HFFc6 (cell line): ENCODE data around the gene PTPRD. TPM values are rescaled to one million over a fixed set of nuclear protein-coding genes. Genes with fewer than 3 reads are reported as not detected.

Experiments
- DNase-seq: peaks from one replicate; pipeline ENCODE4 v3.0.0-alpha.2; 2018
- H3K27ac Mint-ChIP-seq: 2 replicates; pipeline ENCODE4 v1.8.0; 2020; ENCODE audit warnings: mild to moderate bottlenecking, mixed read lengths
- H3K27me3 Mint-ChIP-seq: 2 replicates; pipeline ENCODE4 v1.8.0; 2021; ENCODE audit warnings: mild to moderate bottlenecking, moderate library complexity, mixed read lengths; ENCODE audit not compliant: insufficient read depth
- H3K36me3 Mint-ChIP-seq: 2 replicates; pipeline ENCODE4 v1.8.0; 2021; ENCODE audit warnings: low read depth, mixed read lengths
- H3K4me1 Mint-ChIP-seq: 2 replicates; pipeline ENCODE4 v1.8.0; 2020; ENCODE audit warnings: low read depth, mixed read lengths
- H3K4me3 Mint-ChIP-seq: 2 replicates; pipeline ENCODE4 v1.8.0; 2020; ENCODE audit warnings: mild to moderate bottlenecking, moderate library complexity, mixed read lengths
- H3K9me3 Mint-ChIP-seq: 2 replicates; pipeline ENCODE4 v1.8.0; 2020; ENCODE audit warnings: mild to moderate bottlenecking, mixed read lengths
- total RNA-seq, 6 experiments: library from RNA; stranded (reverse); fragmentation: NEBNext Ultra II Directional; extraction: Animal tissue kit (Norgen Biotek cat#: 25700); gene quantifications; 2 replicates in 1 of 6; 3 replicates in 5 of 6; pipeline ENCODE4 v1.2.3, GENCODE V29; 2021
- TF ChIP-seq, protein P1 (sequence below): fragments of 200-600 bp; sonication (generic); IDR thresholded peaks from 2 replicates; pipeline ENCODE4 v1.5.0; 2021; ENCODE audit warnings: antibody characterized with exemption, mild to moderate bottlenecking

Gene PTPRD
- total RNA-seq, 6 experiments from 2014 or later: not detected

DNA sequence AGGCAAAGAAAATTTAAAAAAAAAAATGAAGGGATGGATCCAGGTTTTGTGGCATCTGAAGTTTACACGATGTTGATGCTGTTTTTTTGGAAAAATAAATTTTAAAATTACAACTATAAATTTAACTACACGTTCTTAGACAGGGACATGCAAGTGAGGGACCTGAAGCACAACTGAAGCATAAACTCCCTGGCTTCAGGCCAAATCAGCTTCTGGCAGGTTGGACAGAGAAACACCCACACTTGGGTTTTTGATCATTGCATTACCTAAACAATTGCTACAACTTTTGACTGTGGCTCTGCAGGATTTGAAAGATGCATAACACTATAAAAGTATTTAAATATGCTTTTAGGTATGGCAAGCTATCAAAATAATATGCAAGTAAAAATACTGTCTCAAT lies 1494.9 kb downstream of the PTPRD start:
- Mint-ChIP-seq H3K4me3 (no peak overlapping the region), H3K36me3 (no peaks in the 10 kb centered on the region), H3K27me3 (no peaks in the 10 kb centered on the region), H3K9me3 (peaks cover 39% of the 10 kb centered on the region), H3K4me1 (no peaks in the 10 kb centered on the region), H3K27ac (no peak overlapping the region)
- DNase-seq: no peak
- TF ChIP-seq, protein P1, sequence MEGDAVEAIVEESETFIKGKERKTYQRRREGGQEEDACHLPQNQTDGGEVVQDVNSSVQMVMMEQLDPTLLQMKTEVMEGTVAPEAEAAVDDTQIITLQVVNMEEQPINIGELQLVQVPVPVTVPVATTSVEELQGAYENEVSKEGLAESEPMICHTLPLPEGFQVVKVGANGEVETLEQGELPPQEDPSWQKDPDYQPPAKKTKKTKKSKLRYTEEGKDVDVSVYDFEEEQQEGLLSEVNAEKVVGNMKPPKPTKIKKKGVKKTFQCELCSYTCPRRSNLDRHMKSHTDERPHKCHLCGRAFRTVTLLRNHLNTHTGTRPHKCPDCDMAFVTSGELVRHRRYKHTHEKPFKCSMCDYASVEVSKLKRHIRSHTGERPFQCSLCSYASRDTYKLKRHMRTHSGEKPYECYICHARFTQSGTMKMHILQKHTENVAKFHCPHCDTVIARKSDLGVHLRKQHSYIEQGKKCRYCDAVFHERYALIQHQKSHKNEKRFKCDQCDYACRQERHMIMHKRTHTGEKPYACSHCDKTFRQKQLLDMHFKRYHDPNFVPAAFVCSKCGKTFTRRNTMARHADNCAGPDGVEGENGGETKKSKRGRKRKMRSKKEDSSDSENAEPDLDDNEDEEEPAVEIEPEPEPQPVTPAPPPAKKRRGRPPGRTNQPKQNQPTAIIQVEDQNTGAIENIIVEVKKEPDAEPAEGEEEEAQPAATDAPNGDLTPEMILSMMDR: no peak

DNA sequence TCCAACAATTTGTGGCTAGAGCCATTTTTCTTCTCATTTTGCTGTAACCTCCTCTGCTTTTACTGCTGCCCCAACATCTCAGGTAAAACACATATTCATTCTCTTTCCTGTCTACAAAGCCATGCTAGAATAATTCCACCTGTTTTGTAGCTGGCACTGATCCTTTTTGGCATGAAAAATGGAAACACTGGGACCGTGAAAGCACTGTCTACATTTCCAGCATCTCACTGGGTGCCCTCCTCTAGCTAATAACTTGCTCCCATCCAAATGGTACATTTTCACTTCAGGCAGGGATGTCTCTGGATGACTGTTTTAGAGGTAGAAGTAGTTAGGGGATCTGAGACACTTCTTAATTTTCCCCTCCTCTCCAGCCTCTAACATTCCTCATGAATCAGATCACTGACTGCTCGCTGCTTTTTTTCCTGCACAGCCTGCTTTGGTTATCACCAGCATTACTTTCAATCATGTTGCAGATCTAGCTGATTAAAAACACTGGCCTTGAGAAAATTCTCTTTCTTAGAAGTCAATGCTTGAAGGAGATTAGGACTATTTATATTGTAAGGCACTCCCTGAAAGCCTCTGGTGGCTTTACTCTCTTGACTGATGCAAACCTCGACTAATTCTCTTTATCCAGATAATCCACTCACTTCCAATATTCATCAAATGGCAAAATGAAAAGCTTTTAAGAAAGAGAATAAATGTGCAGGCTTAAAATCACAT lies 1500.6 kb downstream of the PTPRD start:
- peaks cover 40% of the 10 kb centered on the region for H3K9me3 Mint-ChIP-seq
- H3K27ac Mint-ChIP-seq: no peak overlapping the region
- H3K4me3 Mint-ChIP-seq: no peak overlapping the region
- no peaks in the 10 kb centered on the region for H3K27me3 Mint-ChIP-seq
- TF ChIP-seq, protein P1: no peak
- no peaks in the 10 kb centered on the region for H3K36me3 Mint-ChIP-seq
- DNase-seq: no peak
- H3K4me1 Mint-ChIP-seq: no peaks in the 10 kb centered on the region

DNA sequence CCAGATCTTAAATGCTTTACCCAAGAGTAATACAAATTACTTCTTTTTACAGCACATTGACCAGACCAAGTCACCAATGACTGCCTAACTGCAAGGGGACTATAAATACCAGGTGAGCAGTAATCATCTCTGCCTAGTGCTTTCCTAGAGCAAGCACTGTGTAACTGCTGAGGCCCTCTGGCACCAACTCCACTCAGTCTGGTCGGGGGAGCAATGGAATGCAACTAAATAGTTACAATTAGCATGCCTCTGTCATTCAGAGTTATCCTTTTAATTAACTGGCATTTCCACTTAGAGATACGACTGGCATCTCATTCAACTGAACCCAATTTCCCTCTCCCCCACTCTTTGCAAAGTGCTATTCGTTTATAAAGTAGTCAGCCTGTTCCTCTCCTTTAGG lies 1504.2 kb downstream of the PTPRD start:
- Mint-ChIP-seq H3K4me3 (no peak overlapping the region), H3K27me3 (no peaks in the 10 kb centered on the region), H3K36me3 (no peaks in the 10 kb centered on the region), H3K4me1 (no peaks in the 10 kb centered on the region), H3K27ac (no peak overlapping the region), H3K9me3 (peaks cover 21% of the 10 kb centered on the region)
- TF ChIP-seq, protein P1: no peak
- DNase-seq: no peak

DNA sequence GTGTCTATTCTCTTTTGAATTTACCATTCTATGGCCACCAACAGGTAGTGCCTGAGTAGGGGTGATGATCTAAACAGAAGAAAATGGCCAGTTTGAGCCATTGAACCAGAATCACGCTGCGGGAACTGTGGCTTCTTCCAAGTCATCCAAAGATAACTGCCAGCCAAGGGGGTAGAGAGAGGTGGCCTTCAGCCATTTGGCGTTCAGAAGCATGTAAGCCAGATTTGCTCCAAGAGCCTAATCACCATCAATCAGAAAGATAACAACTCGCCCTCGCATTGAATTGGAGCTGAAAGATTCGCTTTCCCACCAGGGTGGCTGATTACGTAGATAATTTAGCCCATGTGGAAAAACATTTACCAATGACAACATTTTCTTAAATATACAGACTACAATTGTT lies 1510.5 kb downstream of the PTPRD start:
- TF ChIP-seq, protein P1: no peak

DNA sequence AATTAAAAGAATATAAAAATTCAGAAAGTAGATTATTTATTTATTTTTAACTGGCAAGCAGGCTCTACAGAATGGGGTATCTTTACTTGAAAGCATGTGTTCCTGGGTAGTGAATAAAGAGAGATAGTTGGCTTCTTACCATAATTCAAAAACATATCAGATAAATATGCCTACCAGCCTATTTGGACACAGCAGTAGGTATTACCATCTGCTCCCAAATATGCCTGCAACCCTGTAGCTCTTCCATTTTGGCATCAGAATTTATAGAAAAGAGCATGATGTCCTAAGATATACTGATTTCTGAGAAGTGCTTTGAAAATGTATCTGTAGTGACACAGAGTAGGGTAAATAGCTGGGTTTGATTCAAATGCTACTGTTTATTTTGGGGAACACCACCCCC lies 1512.7 kb downstream of the PTPRD start:
- TF ChIP-seq, protein P1: no peak
- peaks cover 2% of the 10 kb centered on the region; the same call in 1 of the 2 replicates for H3K27me3 Mint-ChIP-seq
- H3K4me3 Mint-ChIP-seq: no peak overlapping the region
- no peak overlapping the region for H3K27ac Mint-ChIP-seq
- DNase-seq: no peak
- H3K9me3 Mint-ChIP-seq: peaks cover 28% of the 10 kb centered on the region
- no peaks in the 10 kb centered on the region for H3K4me1 Mint-ChIP-seq
- H3K36me3 Mint-ChIP-seq: no peaks in the 10 kb centered on the region; the same call in 1 of the 2 replicates

More for the DNA sequence above, 1510.5 kb downstream of the PTPRD start:
- H3K27ac Mint-ChIP-seq: no peak overlapping the region
- H3K27me3 Mint-ChIP-seq: peaks cover 2% of the 10 kb centered on the region; the same call in 1 of the 2 replicates
- no peak overlapping the region for H3K4me3 Mint-ChIP-seq
- peaks cover 15% of the 10 kb centered on the region for H3K9me3 Mint-ChIP-seq
- no peaks in the 10 kb centered on the region; the same call in 1 of the 2 replicates for H3K36me3 Mint-ChIP-seq
- DNase-seq: no peak
- H3K4me1 Mint-ChIP-seq: no peaks in the 10 kb centered on the region
